CD4-positive, alpha-beta T cell (primary cell): ENCODE data around the gene ABRACL. TPM values are rescaled to one million over a fixed set of nuclear protein-coding genes. Genes with fewer than 3 reads are reported as not detected.

ENCODE experiments used
- ATAC-seq: fragments of 200-7000 bp; cut with Tn5 transposase; one replicate; pipeline ENCODE4 v1.10.0; 2022; ENCODE audit warnings: mild to moderate bottlenecking; ENCODE audit not compliant: poor library complexity
- CTCF ChIA-PET: fragments of 350-600 bp; sonication (Branson Sonifier 250); formaldehyde crosslinking; loops from one replicate; lab custom pipeline; 2021; ENCODE audit warnings: antibody characterized with exemption, inconsistent platforms; lab: Charles Lee
- POLR2A ChIA-PET: fragments of 350-600 bp; sonication (Branson Sonifier 250); formaldehyde crosslinking; loops from one replicate; lab custom pipeline; 2021; ENCODE audit warnings: antibody characterized with exemption, inconsistent platforms; lab: Charles Lee
- DNase-seq, 14 experiments: peaks; one replicate each; pipeline ENCODE4 v3.0.0-alpha.2; 2013 to 2020; ENCODE audit warnings: mixed read lengths in 2 of 14
- H3K27ac ChIP-seq, 2 donors: one replicate each; pipeline versions ENCODE4 v1.5.1 to v1.7.0; 2013; ENCODE audit warnings: low read length in 2 of 2, low read depth in 1 of 2, mild to moderate bottlenecking in 1 of 2
- H3K27me3 ChIP-seq, 2 experiments: 1 replicate in 1 of 2; 2 replicates in 1 of 2; pipeline versions ENCODE4 v1.6.1 to v1.7.0; 2013; ENCODE audit warnings: low read length in 2 of 2, control low read depth in 1 of 2, mild to moderate bottlenecking in 1 of 2, moderate library complexity in 1 of 2; ENCODE audit not compliant: insufficient read depth in 2 of 2, control insufficient read depth in 1 of 2
- H3K36me3 ChIP-seq: one replicate; pipeline ENCODE4 v1.6.1; 2013; ENCODE audit warnings: low read length, control low read depth; ENCODE audit not compliant: insufficient read depth
- H3K4me1 ChIP-seq: one replicate; pipeline ENCODE4 v1.6.1; 2013; ENCODE audit warnings: low read length, control low read depth; ENCODE audit not compliant: insufficient read depth
- H3K4me3 ChIP-seq: one replicate; pipeline ENCODE4 v1.5.1; 2013; ENCODE audit warnings: mild to moderate bottlenecking, low read length, moderate library complexity
- H3K9me3 ChIP-seq, 2 experiments: 1 replicate in 1 of 2; 2 replicates in 1 of 2; pipeline versions ENCODE4 v1.6.1 to v1.7.0; 2013; ENCODE audit warnings: low read length in 2 of 2, mild to moderate bottlenecking in 2 of 2, control low read depth in 1 of 2, moderate library complexity in 1 of 2; ENCODE audit not compliant: control insufficient read depth in 1 of 2, insufficient read depth in 1 of 2
- H3K27ac Mint-ChIP-seq: one replicate; pipeline ENCODE4 v1.8.0; 2020; ENCODE audit warnings: mixed read lengths
- H3K27me3 Mint-ChIP-seq: one replicate; pipeline ENCODE4 v1.8.0; 2021; ENCODE audit warnings: mixed read lengths
- H3K36me3 Mint-ChIP-seq: one replicate; pipeline ENCODE4 v1.8.0; 2021; ENCODE audit warnings: low read depth, mixed read lengths
- H3K4me1 Mint-ChIP-seq: one replicate; pipeline ENCODE4 v1.8.0; 2021; ENCODE audit warnings: low read depth, mixed read lengths
- H3K4me3 Mint-ChIP-seq: one replicate; pipeline ENCODE4 v1.8.0; 2020; ENCODE audit warnings: mild to moderate bottlenecking, mixed read lengths
- H3K9me3 Mint-ChIP-seq: one replicate; pipeline ENCODE4 v1.8.0; 2020; ENCODE audit warnings: mixed read lengths
- intact Hi-C, 2 experiments: fragments of 100-400 bp; cut with DNase I in 1 of 2; cut with micrococcal nuclease in 1 of 2; formaldehyde crosslinking; loops; one replicate each; pipeline versions ENCODE4 v1.15.1 to v1.9.0; 2023 to 2025; cut with DNase I, micrococcal nuclease
- total RNA-seq, 174 experiments: library from RNA in 2 of 174; stranded (reverse) in 2 of 174; gene quantifications; one replicate each; pipeline ENCODE4 v1.2.3 and lab custom pipeline; 2021 to 2026
- TF ChIP-seq, protein P1 (sequence below): fragments of 200-600 bp; IDR thresholded peaks from one replicate; pipeline ENCODE4 v1.8.0; 2022; ENCODE audit warnings: antibody characterized with exemption, mild to moderate bottlenecking

Gene ABRACL
- total RNA-seq, 2 experiments from 2014 or later = 36.8 to 40.6 TPM

DNA sequence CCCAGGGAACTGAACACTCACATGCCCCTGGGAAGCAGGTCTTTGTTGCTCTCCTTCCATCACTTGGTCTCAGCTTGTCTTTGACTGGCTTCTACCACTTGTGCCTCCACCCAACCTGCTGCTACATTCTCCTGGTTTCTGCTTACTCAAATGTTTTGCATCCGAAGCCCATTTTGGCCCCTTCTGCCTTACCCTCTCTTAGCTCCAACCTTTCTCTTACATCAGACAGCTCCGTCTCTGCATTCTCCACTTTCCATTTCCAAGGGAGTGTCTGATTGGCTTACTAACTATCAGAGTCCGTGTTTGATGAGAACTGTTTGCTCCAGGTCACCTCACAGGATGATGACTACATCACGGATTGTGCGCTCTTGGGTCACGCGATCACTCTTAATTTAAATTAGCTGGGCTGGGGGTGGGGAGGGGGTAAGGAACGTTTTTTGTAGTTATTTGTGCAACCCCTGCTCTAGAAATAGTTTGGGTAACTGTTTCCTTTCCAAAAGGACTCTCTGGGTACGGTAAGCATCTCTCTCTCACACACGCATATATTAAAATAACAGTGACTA is 844 bp upstream of the ABRACL start:
- H3K9me3 ChIP-seq = no peaks in the 10 kb centered on the region
- ATAC-seq = peak; percentile 6

DNA sequence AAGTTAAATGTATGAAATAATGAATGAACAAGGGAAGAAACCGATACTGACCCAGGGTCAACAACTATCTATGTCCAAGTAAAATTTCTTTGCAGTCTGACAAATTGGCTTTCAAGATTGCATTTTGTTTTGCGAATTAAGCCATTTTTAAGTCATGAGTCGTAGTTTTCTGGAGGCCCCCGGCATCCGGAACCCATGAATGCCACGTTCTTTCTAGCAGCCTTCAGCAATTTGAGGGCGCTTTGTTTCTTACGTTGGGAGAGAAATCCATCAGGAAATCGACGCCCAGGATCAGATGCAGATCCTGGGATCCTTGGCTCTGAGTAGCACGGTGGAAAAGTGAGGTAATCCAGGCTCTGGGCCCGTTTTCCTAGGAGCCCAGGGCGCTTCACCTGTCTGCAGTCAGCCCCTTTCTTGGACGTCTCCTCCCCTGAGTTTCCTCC is 309 bp upstream of the ABRACL start:
- Mint-ChIP-seq H3K27me3 (no peaks in the 10 kb centered on the region), H3K9me3 (no peaks in the 10 kb centered on the region), H3K36me3 (peaks cover 23% of the 10 kb centered on the region), H3K4me3 (peak overlapping the region; percentile 97), H3K27ac (peak overlapping the region; percentile 96), H3K4me1 (peaks cover 28% of the 10 kb centered on the region)
- Histone ChIP-seq H3K27ac (peak overlapping the region; percentile 84 to 90), H3K4me3 (peak overlapping the region; percentile 85), H3K27me3 (no peaks in the 10 kb centered on the region), H3K36me3 (peaks cover under 1% of the 10 kb centered on the region), H3K4me1 (peaks cover 16% of the 10 kb centered on the region), H3K9me3 (no peaks in the 10 kb centered on the region)
- TF ChIP-seq, protein P1, sequence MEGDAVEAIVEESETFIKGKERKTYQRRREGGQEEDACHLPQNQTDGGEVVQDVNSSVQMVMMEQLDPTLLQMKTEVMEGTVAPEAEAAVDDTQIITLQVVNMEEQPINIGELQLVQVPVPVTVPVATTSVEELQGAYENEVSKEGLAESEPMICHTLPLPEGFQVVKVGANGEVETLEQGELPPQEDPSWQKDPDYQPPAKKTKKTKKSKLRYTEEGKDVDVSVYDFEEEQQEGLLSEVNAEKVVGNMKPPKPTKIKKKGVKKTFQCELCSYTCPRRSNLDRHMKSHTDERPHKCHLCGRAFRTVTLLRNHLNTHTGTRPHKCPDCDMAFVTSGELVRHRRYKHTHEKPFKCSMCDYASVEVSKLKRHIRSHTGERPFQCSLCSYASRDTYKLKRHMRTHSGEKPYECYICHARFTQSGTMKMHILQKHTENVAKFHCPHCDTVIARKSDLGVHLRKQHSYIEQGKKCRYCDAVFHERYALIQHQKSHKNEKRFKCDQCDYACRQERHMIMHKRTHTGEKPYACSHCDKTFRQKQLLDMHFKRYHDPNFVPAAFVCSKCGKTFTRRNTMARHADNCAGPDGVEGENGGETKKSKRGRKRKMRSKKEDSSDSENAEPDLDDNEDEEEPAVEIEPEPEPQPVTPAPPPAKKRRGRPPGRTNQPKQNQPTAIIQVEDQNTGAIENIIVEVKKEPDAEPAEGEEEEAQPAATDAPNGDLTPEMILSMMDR = no peak
- peak; percentile 31 for ATAC-seq
- ChIA-PET POLR2A (interaction anchor here (0.9 to 6.0 kb wide), 7 partner anchors 16 to 345 kb away, joined by 3 to 48 read pairs (median 25); partner anchors contain the start of genes CITED2, HECA and REPS1), CTCF (no interaction called here)
- peak in 2 of 14 experiments; percentile 3 to 18 for DNase-seq
- intact Hi-C loops = loop anchor here (2.0 to 5.0 kb wide), 7 partner anchors 39 to 347 kb away; partner anchors contain the start of genes CITED2 (in 2 of the 2), REPS1 (in 2 of the 2) and CCDC28A (in 1 of the 2)

More for the DNA sequence above, 844 bp upstream of the ABRACL start:
- Histone ChIP-seq H3K27ac (peak overlapping the region; percentile 84 to 90), H3K27me3 (no peaks in the 10 kb centered on the region), H3K4me1 (peaks cover 11% of the 10 kb centered on the region), H3K4me3 (peak overlapping the region; percentile 85), H3K36me3 (no peaks in the 10 kb centered on the region)
- peak overlapping the region; percentile 97 for H3K4me3 Mint-ChIP-seq
- intact Hi-C loops = loop anchor here (2.0 to 5.0 kb wide), 7 partner anchors 39 to 347 kb away; partner anchors contain the start of genes CITED2 (in 2 of the 2), REPS1 (in 2 of the 2) and CCDC28A (in 1 of the 2)
- H3K9me3 Mint-ChIP-seq = no peaks in the 10 kb centered on the region
- POLR2A ChIA-PET = interaction anchor here (0.6 to 6.0 kb wide), 8 partner anchors 16 to 346 kb away, joined by 3 to 48 read pairs (median 15); partner anchors contain the start of genes CITED2, HECA and REPS1
- TF ChIP-seq, protein P1 = no peak
- peak overlapping the region; percentile 96 for H3K27ac Mint-ChIP-seq
- CTCF ChIA-PET = no interaction called here
- H3K4me1 Mint-ChIP-seq = peaks cover 23% of the 10 kb centered on the region
- H3K36me3 Mint-ChIP-seq = peaks cover 18% of the 10 kb centered on the region
- no peaks in the 10 kb centered on the region for H3K27me3 Mint-ChIP-seq
- peak in 9 of 14 experiments; percentile 7 to 77 (median 20) for DNase-seq

DNA sequence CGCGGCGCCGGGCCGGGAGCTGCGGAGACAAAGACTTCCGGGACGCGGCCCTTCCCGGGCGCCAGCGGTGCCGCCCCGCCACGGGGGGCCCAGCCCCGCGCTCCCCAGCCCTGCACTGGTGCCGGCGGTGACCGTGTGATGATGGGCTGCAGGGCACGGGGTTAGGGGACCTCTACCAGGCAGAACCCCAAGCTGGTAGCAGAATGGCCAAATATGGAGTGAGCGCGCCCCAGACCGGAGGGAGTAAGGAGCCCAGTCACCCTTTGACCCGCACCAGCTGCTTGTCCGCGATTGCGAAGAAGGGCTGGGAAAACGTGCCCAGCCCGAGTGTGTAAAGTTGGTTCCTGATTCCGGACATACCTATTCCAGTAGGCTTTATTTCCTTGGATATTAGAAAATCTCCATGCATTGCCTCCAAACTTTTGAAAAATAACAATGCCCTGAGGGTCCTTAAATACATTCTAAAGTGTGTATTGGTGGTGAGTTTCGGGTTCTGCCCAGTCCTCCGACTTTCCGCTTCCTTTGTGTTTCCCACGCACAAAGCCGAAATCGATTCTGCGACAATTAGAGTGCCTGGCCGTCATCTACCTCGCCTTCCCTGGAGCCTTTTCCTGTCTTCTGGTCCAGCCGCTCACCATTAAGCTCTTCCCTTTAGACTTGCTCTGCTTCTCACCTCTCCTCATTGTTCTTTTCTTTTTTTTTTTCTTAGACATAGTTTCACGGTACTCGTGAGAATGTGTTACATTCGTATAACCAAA is 1.1 kb downstream of the ABRACL start:
- H3K27ac ChIP-seq = peak overlapping the region; percentile 8 to 90
- TF ChIP-seq, protein P1 = no peak
- no peaks in the 10 kb centered on the region for H3K27me3 ChIP-seq
- H3K9me3 Mint-ChIP-seq = no peaks in the 10 kb centered on the region
- no peak overlapping the region for H3K27ac Mint-ChIP-seq
- intact Hi-C loops = loop anchor here (2.0 to 5.0 kb wide), 8 partner anchors 41 to 345 kb away; partner anchors contain the start of genes CITED2 (in 2 of the 2), REPS1 (in 2 of the 2) and CCDC28A (in 1 of the 2)
- H3K4me3 Mint-ChIP-seq = no peak overlapping the region
- H3K36me3 ChIP-seq = peaks cover 14% of the 10 kb centered on the region
- ChIA-PET CTCF (interaction anchor here (0.8 to 1.6 kb wide), 3 partner anchors 11 to 344 kb away, joined by 3 to 4 read pairs (median 4); no protein-coding TSS in a partner anchor), POLR2A (interaction anchor here (0.6 to 6.0 kb wide), 25 partner anchors 9 to 344 kb away, joined by 3 to 48 read pairs (median 4); partner anchors contain the start of genes CITED2, HECA, REPS1 and TXLNB)
- peaks cover 37% of the 10 kb centered on the region for H3K36me3 Mint-ChIP-seq
- H3K27me3 Mint-ChIP-seq = no peaks in the 10 kb centered on the region
- H3K9me3 ChIP-seq = no peaks in the 10 kb centered on the region
- peaks cover 20% of the 10 kb centered on the region for H3K4me1 ChIP-seq
- peak overlapping the region; percentile 85 for H3K4me3 ChIP-seq
- DNase-seq = peak in 5 of 14 experiments; percentile 5 to 34 (median 26)
- ATAC-seq = peak; percentile 5
- H3K4me1 Mint-ChIP-seq = peaks cover 38% of the 10 kb centered on the region
